GM19238 (cell line): ENCODE results near the gene NOL12.
A peak's percentile ranks its signal among the peaks of the same experiment; 100 is the strongest.

Source experiments
- DNase-seq: peaks from one replicate; pipeline ENCODE4 v3.0.0; 2011; ENCODE audit warnings: low spot score; ENCODE audit not compliant: insufficient read length

Gene NOL12

GRCh38 chr22:37659066-37659896 lies 26.9 kb upstream of the NOL12 start:
- peak; percentile 44 for DNase-seq

- no peak for DNase-seq
Observed at GRCh38 chr22:37659897-37660708, 26.0 kb upstream of the NOL12 start.

- no peak for DNase-seq
Observed at GRCh38 chr22:37660709-37661045, 25.5 kb upstream of the NOL12 start.

- no peak for DNase-seq
Observed at GRCh38 chr22:37661160-37661924, 24.8 kb upstream of the NOL12 start.

GRCh38 chr22:37662039-37662438 lies 24.1 kb upstream of the NOL12 start:
- DNase-seq = no peak

GRCh38 chr22:37663521-37664140 lies 22.5 kb upstream of the NOL12 start:
- DNase-seq = no peak

GRCh38 chr22:37664249-37665101 lies 21.7 kb upstream of the NOL12 start:
- DNase-seq = no peak

GRCh38 chr22:37665487-37665886 lies 20.7 kb upstream of the NOL12 start:
- no peak for DNase-seq

GRCh38 chr22:37669586-37669985 lies 16.6 kb upstream of the NOL12 start:
- no peak for DNase-seq

GRCh38 chr22:37672206-37672919 lies 13.8 kb upstream of the NOL12 start:
- no peak for DNase-seq

- no peak for DNase-seq
Observed at GRCh38 chr22:37672920-37673455, 13.2 kb upstream of the NOL12 start.

GRCh38 chr22:37674248-37674647 lies 11.9 kb upstream of the NOL12 start:
- DNase-seq = no peak

GRCh38 chr22:37674951-37675929 lies 10.9 kb upstream of the NOL12 start, which contains the start of gene LGALS1:
LGALS1 (plus strand) TSS chr22:37675636; CDS start chr22:37675703, 67 bp downstream.
- DNase-seq = peak; percentile 77

GRCh38 chr22:37675930-37676735 lies 10.0 kb upstream of the NOL12 start:
- no peak for DNase-seq

GRCh38 chr22:37676736-37677492 lies 9.2 kb upstream of the NOL12 start:
- peak; percentile 64 for DNase-seq

- no peak for DNase-seq
Observed at GRCh38 chr22:37677493-37677974, 8.6 kb upstream of the NOL12 start.

GRCh38 chr22:37678372-37678771 lies 7.8 kb upstream of the NOL12 start:
- no peak for DNase-seq
